GM23248 (cell line): Measurements from ENCODE around the gene RADIL. TPM values are rescaled to one million over a fixed set of nuclear protein-coding genes. Genes with fewer than 3 reads are reported as not detected.

Source experiments
- DNase-seq: peaks from one replicate; pipeline ENCODE4 v3.0.0-alpha.2; 2015
- H2AFZ ChIP-seq: fragments of 200-600 bp; sonication (generic); 2 replicates; pipeline ENCODE4 v1.6.1; 2016; ENCODE audit warnings: antibody characterized with exemption
- H3F3A ChIP-seq: fragments of 200-600 bp; sonication (generic); 2 replicates; pipeline ENCODE4 v1.6.1; 2016; ENCODE audit warnings: mild to moderate bottlenecking, antibody characterized with exemption, mixed run types; ENCODE audit not compliant: insufficient read depth
- H3K27ac ChIP-seq: fragments of 200-600 bp; sonication (generic); 2 replicates; pipeline ENCODE4 v1.5.1; 2016; ENCODE audit warnings: mild to moderate bottlenecking
- H3K27me3 ChIP-seq: fragments of 200-600 bp; sonication (generic); replicated peaks from 2 replicates; pipeline ENCODE4 v1.6.1; 2016; ENCODE audit warnings: mild to moderate bottlenecking; ENCODE audit not compliant: insufficient read depth
- H3K36me3 ChIP-seq: fragments of 200-600 bp; sonication (generic); 2 replicates; pipeline ENCODE4 v1.6.1; 2016; ENCODE audit warnings: low read depth, mild to moderate bottlenecking
- H3K4me1 ChIP-seq: fragments of 200-600 bp; sonication (generic); 2 replicates; pipeline ENCODE4 v1.6.1; 2016; ENCODE audit warnings: mild to moderate bottlenecking; ENCODE audit not compliant: insufficient read depth
- H3K4me2 ChIP-seq: fragments of 200-600 bp; sonication (generic); one replicate; pipeline ENCODE4 v1.6.1; 2016; ENCODE audit warnings: mild to moderate bottlenecking; ENCODE audit not compliant: unreplicated experiment
- H3K4me3 ChIP-seq: fragments of 200-600 bp; sonication (generic); 2 replicates; pipeline ENCODE4 v1.5.1; 2016; ENCODE audit warnings: mild to moderate bottlenecking
- H3K79me2 ChIP-seq: fragments of 200-600 bp; sonication (generic); 2 replicates; pipeline ENCODE4 v1.6.1; 2016; ENCODE audit warnings: mild to moderate bottlenecking; ENCODE audit not compliant: insufficient read depth
- H3K9ac ChIP-seq: fragments of 200-600 bp; sonication (generic); 2 replicates; pipeline ENCODE4 v1.6.1; 2016; ENCODE audit warnings: mild to moderate bottlenecking
- H3K9me2 ChIP-seq: fragments of 200-600 bp; sonication (generic); 2 replicates; pipeline ENCODE4 v1.6.1; 2016; ENCODE audit warnings: mixed run types, mild to moderate bottlenecking, moderate library complexity; ENCODE audit not compliant: insufficient read depth
- H3K9me3 ChIP-seq: fragments of 200-600 bp; sonication (generic); one replicate; pipeline ENCODE4 v1.6.1; 2017; ENCODE audit warnings: low read depth
- H4K20me1 ChIP-seq: fragments of 200-600 bp; sonication (generic); 2 replicates; pipeline ENCODE4 v1.6.0; 2016; ENCODE audit not compliant: insufficient read depth
- EZH2 ChIP-seq: fragments of 200-600 bp; sonication (generic); IDR thresholded peaks from 2 replicates; pipeline ENCODE4 v1.6.1; 2018; ENCODE audit warnings: antibody characterized with exemption, mild to moderate bottlenecking; ENCODE audit not compliant: insufficient read depth, poor library complexity, severe bottlenecking
- EZH2phosphoT487 ChIP-seq: fragments of 200-600 bp; sonication (generic); IDR thresholded peaks from 2 replicates; pipeline ENCODE4 v1.6.1; 2018; ENCODE audit warnings: antibody characterized with exemption, moderate library complexity, mild to moderate bottlenecking, low read depth; ENCODE audit not compliant: insufficient read depth
- WGBS, 2 experiments: methylation state at CpG; one replicate each; pipeline ENCODE4 v1.1.6; 2015 to 2017; ENCODE audit warnings: low lambda C conversion rate in 2 of 2, low coverage in 1 of 2; ENCODE audit errors: missing lambda C conversion rate in 2 of 2; 5-methylcytosine and 5-hydroxymethylcytosine counted together
- in situ Hi-C: fragments of 300-500 bp; cut with MboI; formaldehyde crosslinking; loops from 2 replicates; pipeline ENCODE4 v1.15.0; 2020
- polyA plus RNA-seq: library from polyadenylated mRNA; unstranded; fragments of >200 nt; fragmentation: Nextera tagmentation; extraction: Ambion mirVana; gene quantifications from 2 replicates; pipeline ENCODE4 v1.2.1, GENCODE V29; 2016
- total RNA-seq: library from RNA; depleted of rRNA; stranded (reverse); fragments of >200 nt; shearing (Covaris generic); gene quantifications from 2 replicates; pipeline ENCODE4 v1.2.3, GENCODE V29; 2014

Gene RADIL
- total and polyA plus RNA-seq, 2 experiments from 2014 or later: 0.55 to 4.3 TPM

DNA sequence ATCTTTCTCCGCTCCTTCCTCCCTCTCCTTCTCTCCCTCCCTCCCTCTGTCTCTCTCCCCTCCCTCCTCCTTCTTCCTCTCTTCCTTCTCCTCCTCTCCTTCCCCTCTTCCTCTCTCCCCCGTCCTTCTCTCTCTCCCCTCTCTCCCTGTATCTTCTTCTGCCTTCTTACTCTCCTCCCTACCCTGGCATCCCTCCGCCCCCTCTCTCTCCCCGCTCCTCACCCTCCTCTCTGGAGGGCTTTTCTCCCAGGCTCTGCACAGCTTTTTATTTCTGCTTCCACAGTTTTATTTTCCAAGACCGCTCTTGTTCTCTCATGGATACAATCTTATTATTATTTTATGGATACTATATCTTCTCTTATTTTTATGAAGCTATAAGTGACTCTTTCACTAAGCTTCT lies 75.5 kb downstream of the RADIL start:
- Histone ChIP-seq H3K4me2 (no peak overlapping the region), H3K9me2 (no peaks in the 10 kb centered on the region)
- in situ Hi-C loops: no loop called here

GRCh38 chr7:4807598-4808016 lies 75.9 kb downstream of the RADIL start:
- Histone ChIP-seq H4K20me1 (no peaks in the 10 kb centered on the region), H3K4me2 (no peak overlapping the region), H3K9ac (no peak overlapping the region), H3F3A (no peaks in the 10 kb centered on the region), H2AFZ (no peak overlapping the region), H3K27ac (no peak overlapping the region), H3K79me2 (no peaks in the 10 kb centered on the region), H3K36me3 (no peaks in the 10 kb centered on the region), H3K4me1 (no peaks in the 10 kb centered on the region), H3K9me3 (no peaks in the 10 kb centered on the region), H3K4me3 (no peak overlapping the region), H3K9me2 (no peaks in the 10 kb centered on the region), H3K27me3 (no peaks in the 10 kb centered on the region)
- in situ Hi-C loops: no loop called here
- no peak for TF ChIP-seq EZH2phosphoT487
- TF ChIP-seq EZH2: no peak
- no peak for DNase-seq
- 65 to 88% methylated on average over 5 of the region's 5 CpGs for WGBS, 2 experiments

More for the DNA sequence above, 75.5 kb downstream of the RADIL start:
- Histone ChIP-seq H4K20me1 (no peaks in the 10 kb centered on the region), H3K27ac (no peak overlapping the region), H3F3A (no peaks in the 10 kb centered on the region), H3K36me3 (no peaks in the 10 kb centered on the region), H3K79me2 (no peaks in the 10 kb centered on the region), H2AFZ (no peak overlapping the region), H3K9me3 (no peaks in the 10 kb centered on the region), H3K4me3 (no peak overlapping the region), H3K27me3 (no peaks in the 10 kb centered on the region), H3K4me1 (no peaks in the 10 kb centered on the region), H3K9ac (no peak overlapping the region)
- no peak for TF ChIP-seq EZH2phosphoT487
- TF ChIP-seq EZH2: no peak
- WGBS, 2 experiments: 91 to 96% methylated on average over 4 to 5 of the region's 5 CpGs
- no peak for DNase-seq

DNA sequence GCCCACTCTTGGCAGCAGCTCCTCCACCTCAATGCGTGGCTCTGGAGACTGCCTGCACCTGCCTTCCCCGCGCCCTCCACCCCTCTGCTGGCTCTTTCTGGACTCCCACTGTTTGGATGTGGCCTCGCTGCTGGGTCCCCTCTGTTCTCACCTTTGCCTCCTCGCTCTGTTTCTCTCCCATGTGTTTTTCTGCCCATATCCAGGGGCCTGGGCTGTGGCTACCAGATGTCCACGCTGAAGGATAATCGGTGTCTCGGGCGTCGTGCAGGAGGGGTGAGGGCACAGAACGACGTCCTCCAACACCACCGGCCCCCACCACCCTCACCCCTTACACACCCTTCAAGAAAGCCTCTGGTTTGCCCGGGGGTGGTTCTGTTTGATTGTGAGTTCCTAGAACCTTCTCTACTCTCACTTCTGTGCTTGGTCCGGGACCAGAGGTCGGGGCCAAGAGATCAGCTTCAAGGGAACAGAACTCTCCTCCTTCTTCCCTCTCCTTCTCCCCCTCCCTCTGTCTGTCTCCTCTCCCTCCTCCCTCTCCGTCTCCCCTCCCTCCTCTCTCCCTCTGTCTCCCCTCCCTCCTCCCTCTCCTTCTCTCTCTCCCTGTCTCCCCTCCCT lies 76.4 kb downstream of the RADIL start:
- Histone ChIP-seq H3K36me3 (no peaks in the 10 kb centered on the region), H3K27ac (no peak overlapping the region), H3K79me2 (no peaks in the 10 kb centered on the region), H3K27me3 (no peaks in the 10 kb centered on the region), H3F3A (no peaks in the 10 kb centered on the region), H3K4me2 (no peak overlapping the region), H3K9me3 (no peaks in the 10 kb centered on the region), H3K9me2 (no peaks in the 10 kb centered on the region), H3K9ac (no peak overlapping the region), H3K4me1 (no peaks in the 10 kb centered on the region), H3K4me3 (no peak overlapping the region), H4K20me1 (no peaks in the 10 kb centered on the region), H2AFZ (no peak overlapping the region)
- no peak for DNase-seq
- no peak for TF ChIP-seq EZH2
- no peak for TF ChIP-seq EZH2phosphoT487
- in situ Hi-C loops: no loop called here
- 76 to 88% methylated on average over 10 to 17 of the region's 17 CpGs for WGBS, 2 experiments

DNA sequence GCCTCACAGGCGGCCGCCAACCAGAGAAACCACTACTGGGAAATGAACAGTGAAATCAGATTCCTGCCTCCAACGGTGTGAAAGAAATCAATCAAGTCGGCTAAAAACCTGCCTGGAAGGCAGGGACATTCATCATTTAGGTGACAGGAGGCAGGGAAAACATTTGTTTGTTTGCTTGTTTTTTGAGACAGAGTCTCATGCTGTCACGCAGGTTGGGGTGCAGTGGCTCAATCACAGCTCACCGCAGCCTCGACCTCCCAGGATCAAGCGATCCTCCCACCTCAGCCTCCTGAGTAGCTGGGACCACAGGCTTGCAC lies 77.6 kb downstream of the RADIL start:
- no peak overlapping the region for H3K27ac ChIP-seq
- no peaks in the 10 kb centered on the region for H3K9me3 ChIP-seq
- no peak overlapping the region for H3K4me2 ChIP-seq
- TF ChIP-seq EZH2phosphoT487 (no peak), EZH2 (no peak)
- no peaks in the 10 kb centered on the region for H3F3A ChIP-seq
- no peak for DNase-seq
- no peak overlapping the region for H3K9ac ChIP-seq
- H3K4me1 ChIP-seq: no peaks in the 10 kb centered on the region
- no peaks in the 10 kb centered on the region for H4K20me1 ChIP-seq
- WGBS, 2 experiments: 79 to 82% methylated on average over 7 to 8 of the region's 8 CpGs
- H3K79me2 ChIP-seq: no peaks in the 10 kb centered on the region
- H3K36me3 ChIP-seq: no peaks in the 10 kb centered on the region
- in situ Hi-C loops: no loop called here
- no peak overlapping the region for H3K4me3 ChIP-seq
- no peaks in the 10 kb centered on the region for H3K27me3 ChIP-seq
- no peak overlapping the region for H2AFZ ChIP-seq
- no peaks in the 10 kb centered on the region for H3K9me2 ChIP-seq
